HG03565 (cell line): ENCODE data around the gene MS4A4A.
"Not testable (repeated sequence)": the region's sequence is repeated elsewhere in the genome, so short reads cannot be mapped to it uniquely, and the experiment has no call there.

Source experiments
- ATAC-seq: cut with Tn5 transposase; IDR thresholded peaks from one replicate; pipeline ENCODE4 v1.9.1; 2021; ENCODE audit warnings: mild to moderate bottlenecking, moderate library complexity; ENCODE audit not compliant: unreplicated experiment

The MS4A4A gene

GRCh38 chr11:60301884-60302283, 21.4 kb downstream of the MS4A4A start:
- not testable (repeated sequence) for ATAC-seq

GRCh38 chr11:60303661-60304060, 23.2 kb downstream of the MS4A4A start:
- no peak for ATAC-seq

DNA sequence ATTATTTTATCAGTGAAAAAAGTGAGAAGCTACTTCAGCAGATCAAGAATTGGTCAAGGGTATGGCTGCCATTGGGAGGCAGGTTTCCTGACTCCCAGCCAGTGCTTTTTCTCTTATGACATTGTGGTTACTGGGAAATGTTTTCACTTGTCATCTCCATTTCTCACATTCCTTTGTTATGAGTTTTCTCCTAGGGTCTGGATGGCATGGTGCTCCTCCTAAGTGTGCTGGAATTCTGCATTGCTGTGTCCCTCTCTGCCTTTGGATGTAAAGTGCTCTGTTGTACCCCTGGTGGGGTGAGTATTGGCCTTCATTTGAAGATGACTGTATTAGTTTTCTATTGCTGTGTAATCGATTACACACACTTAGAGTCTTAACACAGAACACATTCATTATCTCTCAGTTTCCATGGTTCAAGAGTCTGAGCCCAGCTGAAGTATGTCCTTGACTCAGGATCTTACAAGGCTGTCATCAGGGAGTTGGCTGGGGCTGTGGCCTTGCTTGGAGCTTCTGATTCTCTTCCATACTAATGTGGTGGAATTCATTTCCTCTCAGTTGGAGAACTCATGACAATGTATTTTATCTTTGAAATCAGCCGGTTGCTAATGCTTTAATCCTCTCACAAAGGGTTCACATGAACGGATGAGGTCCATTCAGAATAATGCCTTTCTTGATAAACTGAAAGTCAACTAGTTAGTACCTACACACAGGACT, 25.6 kb downstream of the MS4A4A start:
- ATAC-seq: no peak

DNA sequence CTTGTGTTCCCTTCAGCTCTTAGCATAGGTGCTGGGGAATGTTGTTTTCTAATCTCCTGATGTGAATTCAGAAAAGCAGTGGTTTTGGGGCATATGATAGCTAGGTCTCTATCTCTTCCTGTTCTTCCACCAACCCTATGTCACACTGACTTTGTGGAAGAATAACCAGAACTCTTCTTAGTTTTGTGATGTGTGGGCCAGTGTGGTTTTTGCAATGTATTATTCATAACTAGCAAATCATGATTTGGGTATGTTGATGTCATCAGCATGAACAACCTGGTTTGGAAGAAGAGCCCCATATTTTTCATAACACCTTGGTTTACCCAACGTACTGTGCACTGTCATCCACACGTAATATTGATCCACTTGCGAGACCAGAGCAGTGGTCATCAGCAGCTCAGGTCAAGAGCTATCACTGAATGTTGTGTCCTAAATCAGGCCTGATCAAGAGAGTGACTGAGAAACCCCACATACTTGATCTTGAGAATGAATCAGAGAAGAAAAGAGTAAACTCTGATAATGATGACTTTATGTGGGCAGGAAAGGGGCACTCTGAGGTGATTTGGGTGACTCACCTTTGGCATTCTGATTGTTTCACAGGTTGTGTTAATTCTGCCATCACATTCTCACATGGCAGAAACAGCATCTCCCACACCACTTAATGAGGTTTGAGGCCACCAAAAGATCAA, 27.2 kb downstream of the MS4A4A start:
- no peak for ATAC-seq

DNA sequence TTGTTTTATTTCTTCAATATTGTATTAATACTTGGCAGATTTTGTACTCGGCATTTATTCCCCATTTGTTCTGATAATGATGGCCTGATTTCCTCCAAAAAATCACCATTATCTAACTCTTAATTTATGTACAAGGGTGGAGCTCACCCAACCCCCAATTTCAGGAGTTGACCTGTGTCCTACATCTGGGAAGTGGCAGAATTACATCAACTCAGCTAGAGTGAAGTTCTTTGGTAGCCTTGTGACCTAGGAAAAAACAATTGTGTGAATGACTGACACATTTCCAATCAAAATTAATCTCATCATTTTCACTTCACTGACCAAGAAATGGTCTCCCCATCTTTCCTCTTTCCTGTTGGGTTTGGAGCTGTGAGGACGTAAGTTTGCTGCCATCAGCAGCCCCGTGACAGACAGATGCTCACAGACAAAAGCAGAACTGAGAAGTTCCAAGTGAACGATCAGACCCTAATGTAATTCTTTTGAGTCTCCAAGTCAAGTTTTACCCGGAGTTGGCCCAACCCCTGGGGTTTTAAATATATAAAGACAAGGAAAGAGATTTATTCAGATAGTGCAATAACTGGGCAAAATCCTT, 30.0 kb downstream of the MS4A4A start:
- peak; percentile 75 for ATAC-seq

- no peak for ATAC-seq
Observed at GRCh38 chr11:60314635-60315321, 34.3 kb downstream of the MS4A4A start.

GRCh38 chr11:60315871-60316270, 35.4 kb downstream of the MS4A4A start:
- no peak for ATAC-seq

DNA sequence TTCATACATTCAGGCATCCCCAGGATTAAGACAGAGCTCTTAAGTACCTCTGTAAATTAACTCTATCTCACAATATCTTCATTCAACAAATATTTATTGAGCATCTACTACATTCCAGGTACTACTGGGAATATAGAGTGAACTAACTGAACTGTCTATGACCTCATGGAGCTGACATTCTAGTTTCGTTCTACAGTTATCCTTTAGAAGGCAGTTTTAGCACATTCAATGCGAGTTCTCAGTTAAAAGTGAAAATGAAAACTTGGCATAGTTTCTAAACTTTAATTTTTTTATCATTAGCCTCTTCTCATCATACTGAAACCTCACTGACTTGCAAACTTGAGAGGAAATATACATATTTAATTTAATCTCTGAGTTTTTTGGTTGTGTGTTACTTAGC, 35.9 kb downstream of the MS4A4A start:
- ATAC-seq: no peak

DNA sequence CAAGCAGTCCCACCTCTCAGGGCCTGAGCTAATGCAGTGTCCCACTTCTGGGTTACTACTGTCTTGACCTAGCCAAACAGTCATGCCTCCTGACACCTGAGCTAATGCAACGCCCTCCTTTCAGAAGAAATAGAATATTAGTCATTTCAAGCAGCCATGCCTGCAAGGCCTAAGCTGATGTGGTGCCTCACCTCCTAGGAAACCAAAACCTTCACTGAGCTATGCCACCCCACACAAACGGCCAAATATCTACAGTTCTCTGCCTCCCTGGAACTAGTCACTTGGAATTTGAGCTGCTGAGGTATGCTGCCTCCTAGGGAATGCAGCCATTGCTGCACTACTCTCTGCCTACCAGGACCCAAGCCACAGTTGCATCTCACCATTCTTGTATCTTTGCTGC, 38.3 kb downstream of the MS4A4A start:
- no peak for ATAC-seq

- ATAC-seq: no peak
Observed at GRCh38 chr11:60321051-60321450, 40.6 kb downstream of the MS4A4A start.

- ATAC-seq: no peak
Observed at GRCh38 chr11:60326955-60327354, 46.5 kb downstream of the MS4A4A start, which contains the start of gene MS4A6E. TSS of gene MS4A6E (plus strand) at chr11:60327255. CDS start at chr11:60334896, 7,641 bp downstream.

- ATAC-seq: no peak
Observed at GRCh38 chr11:60328460-60328859, 48.0 kb downstream of the MS4A4A start.

DNA sequence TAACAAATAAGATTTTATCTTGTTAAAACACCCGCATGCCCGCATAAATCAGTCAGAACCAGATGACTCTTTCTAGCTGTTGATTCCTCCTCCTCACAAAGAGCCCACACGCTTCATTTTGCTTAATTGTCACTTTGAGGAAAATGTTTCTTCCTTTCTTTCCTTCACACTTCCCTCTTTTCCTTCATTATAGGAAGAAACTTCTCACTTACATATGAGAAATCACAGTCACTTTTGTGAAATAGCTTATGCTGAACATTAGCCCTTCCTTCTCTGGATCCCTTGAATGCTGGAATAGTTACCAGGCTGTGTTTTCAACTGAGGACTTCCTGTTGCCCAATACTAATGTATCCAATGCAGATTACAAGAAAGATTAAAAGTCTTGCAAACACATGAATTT, 52.4 kb downstream of the MS4A4A start:
- ATAC-seq: no peak

DNA sequence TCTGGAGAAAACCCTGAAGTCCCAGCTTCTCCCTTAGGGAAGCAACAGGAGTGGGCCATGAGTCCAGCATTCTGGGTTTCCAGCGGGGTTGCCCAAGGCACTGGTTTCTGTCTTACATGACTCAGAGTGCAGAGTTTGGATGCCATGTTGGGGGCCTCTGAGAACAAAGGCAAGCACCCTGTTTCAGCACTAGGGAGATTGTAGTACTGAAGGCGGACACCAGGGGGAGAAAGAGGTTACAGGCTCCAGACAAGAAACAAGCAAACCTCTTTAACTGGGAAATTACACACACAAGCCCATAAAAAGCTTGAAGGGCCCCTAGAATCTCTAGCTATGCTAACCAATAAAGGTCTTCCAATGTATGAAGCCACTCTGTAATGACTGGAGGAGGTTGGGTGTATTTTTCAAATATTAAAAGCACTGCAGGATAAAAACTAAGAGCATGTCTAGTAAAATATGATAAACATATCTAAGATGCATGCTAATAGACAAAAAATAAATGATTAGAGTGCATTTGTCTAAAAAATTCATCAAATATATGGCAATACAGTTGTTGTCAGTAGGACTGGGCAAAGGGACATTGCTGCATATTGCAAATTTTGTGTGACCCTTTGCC, 53.6 kb downstream of the MS4A4A start:
- ATAC-seq: no peak

DNA sequence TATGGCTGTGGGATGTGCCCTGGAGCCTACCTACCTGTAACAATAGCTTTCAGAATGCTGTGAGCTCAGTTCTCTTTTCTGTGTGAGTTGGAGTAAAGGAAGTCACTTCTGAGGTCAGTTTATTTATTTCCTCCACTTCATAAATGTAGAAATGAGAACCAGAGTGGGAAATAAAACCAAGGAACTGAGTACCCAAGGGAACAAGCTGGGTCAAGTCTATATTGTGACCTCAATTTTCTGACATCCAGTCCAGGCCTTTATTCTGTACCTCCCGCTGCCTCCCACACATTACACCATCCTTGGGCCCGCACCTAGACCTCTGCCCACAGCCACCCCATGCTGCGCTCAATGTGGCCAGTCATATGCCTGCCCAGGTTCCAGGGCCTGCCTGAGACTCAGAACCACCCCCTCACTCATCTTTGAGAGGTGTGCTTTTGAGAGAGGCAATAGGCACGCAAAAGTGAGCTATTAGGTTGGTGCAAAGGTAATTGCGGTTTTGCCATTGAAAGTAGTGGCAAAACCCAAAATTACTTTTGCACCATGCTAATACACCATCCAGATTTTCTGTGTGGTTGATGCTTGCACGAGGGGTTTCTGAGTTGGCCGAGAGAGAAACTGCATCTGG, 56.4 kb downstream of the MS4A4A start:
- no peak for ATAC-seq

GRCh38 chr11:60338053-60338452, 57.6 kb downstream of the MS4A4A start:
- no peak for ATAC-seq

DNA sequence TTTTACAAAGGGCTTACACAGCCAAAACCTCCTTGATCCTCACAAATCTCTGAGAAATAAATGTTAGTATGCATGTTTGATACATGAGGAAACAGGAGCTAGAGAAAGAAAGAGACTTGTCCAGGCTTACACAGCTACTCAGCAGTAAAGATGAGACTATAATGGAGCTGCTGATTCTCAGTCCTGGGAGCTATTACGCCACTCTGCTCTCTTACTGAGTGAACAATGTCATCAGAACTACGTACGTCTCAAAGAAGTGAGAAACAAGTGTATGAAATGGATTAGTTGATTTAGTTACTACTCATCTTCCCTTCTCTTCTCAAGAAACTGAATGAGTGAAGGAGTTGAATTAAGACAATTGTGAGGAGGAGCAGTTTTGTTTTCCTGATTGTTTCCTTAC, 58.9 kb downstream of the MS4A4A start:
- ATAC-seq: no peak

- ATAC-seq: no peak
Observed at GRCh38 chr11:60343094-60343704, 62.7 kb downstream of the MS4A4A start.

DNA sequence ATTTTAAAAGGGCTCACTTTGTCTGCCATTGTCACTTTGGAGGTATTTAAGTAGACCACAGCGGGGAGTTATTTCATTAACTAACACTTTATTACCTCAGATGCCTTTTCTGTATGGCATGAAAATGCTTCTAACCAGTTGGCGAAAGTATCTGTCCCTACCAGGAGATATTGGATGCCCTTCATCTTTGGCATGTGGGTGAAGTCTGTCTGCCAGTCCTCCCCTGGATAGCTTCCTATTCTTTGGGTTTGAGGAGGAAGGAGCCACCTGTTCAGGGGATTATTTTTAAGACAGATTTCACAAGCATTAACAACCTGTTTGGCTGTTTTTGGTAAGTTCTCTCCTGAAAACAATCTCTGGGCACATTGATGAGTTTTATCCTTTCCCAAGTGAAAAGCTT, 63.7 kb downstream of the MS4A4A start:
- ATAC-seq: no peak

DNA sequence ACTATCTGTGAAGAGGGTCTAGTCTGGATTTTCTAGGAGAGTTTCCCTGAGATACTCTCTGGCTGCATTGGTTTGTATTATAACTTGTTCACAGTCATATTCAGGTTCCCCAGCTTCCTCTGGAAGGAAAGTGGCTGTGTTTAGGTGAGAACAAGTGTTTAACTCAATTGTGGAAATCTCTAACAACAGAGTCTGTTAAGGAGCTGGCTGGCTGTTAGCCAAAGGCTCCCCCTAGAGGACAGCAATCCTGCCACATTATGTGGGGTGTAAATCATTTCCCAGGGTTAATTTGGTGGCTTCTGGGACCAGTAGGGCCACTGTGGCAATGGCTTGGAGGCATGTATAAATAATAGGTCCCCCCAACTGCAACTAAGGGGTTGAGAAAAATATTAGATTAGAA, 65.0 kb downstream of the MS4A4A start:
- no peak for ATAC-seq
